ENCODE results near the gene FHOD3.

DNA sequence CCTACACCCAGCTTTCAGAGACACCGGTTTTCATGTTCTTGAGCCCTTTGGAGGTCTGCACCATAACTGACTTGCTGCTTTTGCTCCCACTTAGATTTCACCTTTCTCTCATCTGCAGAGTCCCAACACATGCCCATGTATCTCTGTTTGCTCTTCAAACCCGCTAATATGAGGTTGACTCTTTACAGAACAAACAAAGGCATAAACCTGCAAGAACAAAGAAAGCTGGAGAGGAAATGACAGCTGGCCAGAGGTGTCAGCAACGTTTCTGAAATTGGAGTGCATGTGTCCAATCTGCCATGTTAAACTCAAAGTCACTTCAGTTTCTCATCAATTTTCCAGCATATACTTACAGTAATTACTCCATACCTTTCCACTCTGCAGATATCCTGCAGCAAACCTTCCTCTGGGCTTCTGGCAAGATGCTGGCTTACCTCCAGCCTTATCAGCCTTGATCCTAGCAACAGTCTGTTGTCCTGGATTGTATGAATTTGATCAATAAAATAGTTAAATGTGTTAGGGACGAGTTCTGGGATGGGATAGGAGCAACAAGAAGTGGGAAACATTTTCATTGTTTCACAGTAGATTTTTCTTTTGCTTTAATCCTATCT is 157.4 kb downstream of the FHOD3 start:
- no peak for TF ChIP-seq POLR2A (IDR thresholded peaks at IDR 0.05)
- TF ChIP-seq, protein P1, sequence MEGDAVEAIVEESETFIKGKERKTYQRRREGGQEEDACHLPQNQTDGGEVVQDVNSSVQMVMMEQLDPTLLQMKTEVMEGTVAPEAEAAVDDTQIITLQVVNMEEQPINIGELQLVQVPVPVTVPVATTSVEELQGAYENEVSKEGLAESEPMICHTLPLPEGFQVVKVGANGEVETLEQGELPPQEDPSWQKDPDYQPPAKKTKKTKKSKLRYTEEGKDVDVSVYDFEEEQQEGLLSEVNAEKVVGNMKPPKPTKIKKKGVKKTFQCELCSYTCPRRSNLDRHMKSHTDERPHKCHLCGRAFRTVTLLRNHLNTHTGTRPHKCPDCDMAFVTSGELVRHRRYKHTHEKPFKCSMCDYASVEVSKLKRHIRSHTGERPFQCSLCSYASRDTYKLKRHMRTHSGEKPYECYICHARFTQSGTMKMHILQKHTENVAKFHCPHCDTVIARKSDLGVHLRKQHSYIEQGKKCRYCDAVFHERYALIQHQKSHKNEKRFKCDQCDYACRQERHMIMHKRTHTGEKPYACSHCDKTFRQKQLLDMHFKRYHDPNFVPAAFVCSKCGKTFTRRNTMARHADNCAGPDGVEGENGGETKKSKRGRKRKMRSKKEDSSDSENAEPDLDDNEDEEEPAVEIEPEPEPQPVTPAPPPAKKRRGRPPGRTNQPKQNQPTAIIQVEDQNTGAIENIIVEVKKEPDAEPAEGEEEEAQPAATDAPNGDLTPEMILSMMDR (IDR thresholded peaks at IDR 0.05) = no peak
